Smooth muscle cell (in vitro differentiated cells): ENCODE data around the gene TRABD2B. TPM values are rescaled to one million over a fixed set of nuclear protein-coding genes. Genes with fewer than 3 reads are reported as not detected.

Experiments used
- DNase-seq: peaks from one replicate; lab custom pipeline; 2025; ENCODE audit not compliant: unreplicated experiment; lab: John Stamatoyannopoulos, UW
- H2AFZ ChIP-seq: fragments of 200-600 bp; sonication (generic); 2 replicates; pipeline ENCODE4 v1.6.0; 2016; ENCODE audit warnings: antibody characterized with exemption, low read depth, mild to moderate bottlenecking
- H3F3A ChIP-seq: fragments of 200-600 bp; sonication (generic); 2 replicates; pipeline ENCODE4 v1.6.0; 2017; ENCODE audit warnings: antibody characterized with exemption, low read depth
- H3K27ac ChIP-seq: fragments of 200-600 bp; sonication (generic); 2 replicates; pipeline ENCODE4 v1.5.1; 2016; ENCODE audit warnings: low read depth, mild to moderate bottlenecking
- H3K27me3 ChIP-seq: fragments of 200-600 bp; sonication (generic); 2 replicates; pipeline ENCODE4 v1.6.1; 2016; ENCODE audit warnings: low read depth, mild to moderate bottlenecking
- H3K36me3 ChIP-seq: fragments of 200-600 bp; sonication (generic); 2 replicates; pipeline ENCODE4 v1.5.1; 2016; ENCODE audit warnings: low read depth
- H3K4me1 ChIP-seq: fragments of 200-600 bp; sonication (generic); 2 replicates; pipeline ENCODE4 v1.5.1; 2016; ENCODE audit warnings: low read depth
- H3K4me2 ChIP-seq: fragments of 200-600 bp; sonication (generic); 2 replicates; pipeline ENCODE4 v1.6.0; 2016; ENCODE audit warnings: mild to moderate bottlenecking
- H3K4me3 ChIP-seq: fragments of 200-600 bp; sonication (generic); 2 replicates; pipeline ENCODE4 v1.5.1; 2016; ENCODE audit warnings: mild to moderate bottlenecking
- H3K79me2 ChIP-seq: fragments of 200-600 bp; sonication (generic); 2 replicates; pipeline ENCODE4 v1.6.0; 2016; ENCODE audit warnings: low read depth, mild to moderate bottlenecking
- H3K9ac ChIP-seq: fragments of 200-600 bp; sonication (generic); 2 replicates; pipeline ENCODE4 v1.6.0; 2016; ENCODE audit warnings: low read depth
- H3K9me3 ChIP-seq: fragments of 200-600 bp; sonication (generic); replicated peaks from 2 replicates; pipeline ENCODE4 v1.5.1; 2016; ENCODE audit warnings: low read depth
- H4K20me1 ChIP-seq: fragments of 200-600 bp; sonication (generic); 2 replicates; pipeline ENCODE4 v1.6.0; 2016; ENCODE audit warnings: low read depth
- CTCF ChIP-seq: fragments of 200-600 bp; sonication (generic); IDR thresholded peaks from 2 replicates; pipeline ENCODE4 v1.5.1; 2017; ENCODE audit warnings: borderline replicate concordance, mild to moderate bottlenecking, antibody characterized with exemption; ENCODE audit not compliant: insufficient read depth, poor library complexity, severe bottlenecking
- WGBS: methylation state at CpG from one replicate; pipeline ENCODE4 v1.1.7; 2016; ENCODE audit warnings: low lambda C conversion rate; 5-methylcytosine and 5-hydroxymethylcytosine counted together
- polyA plus RNA-seq: library from polyadenylated mRNA; unstranded; fragments of >200 nt; fragmentation: Nextera tagmentation; extraction: Ambion mirVana; gene quantifications from 2 replicates; pipeline ENCODE4 v1.2.1, GENCODE V29; 2016
- total RNA-seq: library from RNA; depleted of rRNA; stranded (reverse); fragments of >200 nt; gene quantifications from 2 replicates; pipeline ENCODE4 v1.2.3, GENCODE V29; 2014

TRABD2B gene
- total and polyA plus RNA-seq, 2 experiments from 2014 or later: 0.94 to 4.9 TPM

- H3K4me3 ChIP-seq: no peak overlapping the region
- H3K9ac ChIP-seq: peak overlapping the region; percentile 66
- H3K27ac ChIP-seq: peak overlapping the region; percentile 72
- no peak for DNase-seq
- H3K4me1 ChIP-seq: peaks cover 10% of the 10 kb centered on the region
- peaks cover 41% of the 10 kb centered on the region for H4K20me1 ChIP-seq
- peak overlapping the region; percentile 70 for H3K4me2 ChIP-seq
- no peaks in the 10 kb centered on the region for H3K27me3 ChIP-seq
- no peaks in the 10 kb centered on the region for H3K79me2 ChIP-seq
- H3K9me3 ChIP-seq: no peaks in the 10 kb centered on the region
- H3F3A ChIP-seq: no peaks in the 10 kb centered on the region
- 78% methylated on average over 10 of the region's 10 CpGs for WGBS
- H3K36me3 ChIP-seq: no peaks in the 10 kb centered on the region
- no peak for TF ChIP-seq CTCF
- no peak overlapping the region for H2AFZ ChIP-seq
Measured at GRCh38 chr1:47895279-47896125, 101.7 kb downstream of the TRABD2B start.

- Histone ChIP-seq H3K27ac (peak overlapping the region; percentile 72), H3K9me3 (no peaks in the 10 kb centered on the region), H3K4me2 (peak overlapping the region; percentile 70), H3K36me3 (no peaks in the 10 kb centered on the region), H4K20me1 (peaks cover 41% of the 10 kb centered on the region), H3K79me2 (no peaks in the 10 kb centered on the region), H3K4me1 (peaks cover 10% of the 10 kb centered on the region), H3K4me3 (no peak overlapping the region), H2AFZ (no peak overlapping the region), H3K27me3 (no peaks in the 10 kb centered on the region), H3F3A (no peaks in the 10 kb centered on the region), H3K9ac (peak overlapping the region; percentile 66)
- no peak for TF ChIP-seq CTCF
- 35% methylated on average over 11 of the region's 11 CpGs for WGBS
- DNase-seq: no peak
Measured at GRCh38 chr1:47894410-47895278, 102.5 kb downstream of the TRABD2B start.

GRCh38 chr1:47893412-47893811 is 103.8 kb downstream of the TRABD2B start:
- Histone ChIP-seq H2AFZ (no peak overlapping the region), H4K20me1 (peaks cover 53% of the 10 kb centered on the region), H3K79me2 (no peaks in the 10 kb centered on the region), H3K4me1 (peaks cover 10% of the 10 kb centered on the region), H3K27ac (no peak overlapping the region), H3K9ac (no peak overlapping the region), H3K4me3 (no peak overlapping the region), H3K27me3 (no peaks in the 10 kb centered on the region), H3K36me3 (no peaks in the 10 kb centered on the region), H3K4me2 (no peak overlapping the region), H3F3A (no peaks in the 10 kb centered on the region), H3K9me3 (no peaks in the 10 kb centered on the region)
- 91% methylated on average over 4 of the region's 4 CpGs for WGBS
- DNase-seq: no peak
- TF ChIP-seq CTCF: no peak
